T-helper 22 cell (primary cell): ENCODE results near the gene KMT2D.

Experiments
- DNase-seq: peaks from one replicate; pipeline ENCODE4 v3.0.0-alpha.2; 2020; ENCODE audit warnings: low read depth

The KMT2D gene

GRCh38 chr12:49018261-49019119, 42.1 kb downstream of the KMT2D start, which contains the start of gene PRKAG1:
PRKAG1 (minus strand) TSS chr12:49018776; CDS start chr12:49018740, 36 bp downstream.
- DNase-seq: peak; percentile 96

DNA sequence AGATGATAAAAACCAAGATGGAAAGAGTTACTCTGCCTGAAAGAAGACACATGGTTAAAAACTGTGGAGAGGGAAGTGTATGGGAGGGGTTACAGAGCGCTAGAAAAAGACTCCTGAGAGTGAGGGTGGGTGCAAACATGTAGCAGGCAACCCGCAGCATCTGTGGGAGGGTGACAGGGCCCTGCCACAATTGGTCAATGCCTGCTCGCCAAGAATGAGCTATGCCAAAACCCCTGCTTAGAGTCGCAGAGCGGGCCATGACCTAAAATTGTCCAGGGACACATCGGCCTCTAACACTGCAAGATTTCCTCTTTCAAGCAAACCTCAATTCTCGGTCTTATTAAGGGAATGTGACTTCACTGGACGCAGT, 42.7 kb downstream of the KMT2D start:
- DNase-seq: no peak

DNA sequence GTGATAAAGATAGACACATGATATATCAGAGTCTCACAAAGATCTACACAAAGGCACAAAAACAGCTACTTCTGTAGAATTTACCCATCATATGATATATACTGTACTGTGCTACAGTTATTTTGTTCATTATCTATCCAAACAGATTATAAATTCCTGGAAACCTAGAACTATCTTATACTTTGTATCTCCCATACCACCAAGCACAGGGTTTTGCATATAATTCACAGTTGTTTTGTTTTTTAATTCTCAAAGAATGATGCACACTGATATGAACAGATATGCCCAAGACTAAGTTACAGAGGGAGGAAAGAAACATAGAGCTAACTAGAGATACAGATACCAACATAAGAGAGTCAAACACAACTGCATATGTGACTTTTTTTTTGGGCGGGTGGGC, 45.4 kb downstream of the KMT2D start:
- no peak for DNase-seq

DNA sequence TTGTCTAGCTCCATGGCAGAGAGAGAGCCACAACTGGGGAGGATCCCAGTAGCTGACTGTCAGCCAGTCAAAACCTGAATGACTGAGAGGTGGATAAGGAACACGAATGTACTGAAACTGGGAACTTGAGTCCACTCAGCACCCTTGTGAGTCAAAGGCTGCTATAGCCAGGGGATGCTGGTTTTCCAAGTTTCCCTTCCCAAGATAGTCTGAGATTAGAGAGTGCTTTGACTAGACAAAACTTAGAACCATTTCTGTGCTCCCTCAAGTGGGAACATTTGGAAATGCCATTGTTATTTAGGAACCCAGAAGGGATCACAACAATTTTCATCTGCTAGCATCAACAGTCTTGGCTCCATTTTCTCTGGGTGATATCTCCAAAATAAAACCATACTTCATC, 46.0 kb downstream of the KMT2D start:
- no peak for DNase-seq

DNA sequence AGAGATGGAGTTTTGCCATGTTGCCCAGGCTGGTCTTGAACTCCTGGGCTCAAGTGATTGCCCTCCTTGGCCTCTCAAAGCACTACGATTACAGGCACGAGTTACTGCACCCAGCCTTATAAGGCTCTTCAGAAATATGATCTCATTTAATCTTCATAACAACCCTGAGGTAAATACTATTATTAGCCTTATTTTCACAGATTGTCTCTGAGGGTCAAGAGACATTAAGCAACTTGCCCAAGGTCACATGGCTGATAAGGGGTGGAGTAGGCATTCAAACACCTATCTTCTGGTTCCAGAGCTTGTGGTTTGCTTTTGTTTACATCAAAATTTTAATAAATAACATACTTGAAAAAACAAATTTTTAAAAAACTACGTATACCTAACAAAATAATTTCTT, 47.2 kb downstream of the KMT2D start:
- DNase-seq: no peak

DNA sequence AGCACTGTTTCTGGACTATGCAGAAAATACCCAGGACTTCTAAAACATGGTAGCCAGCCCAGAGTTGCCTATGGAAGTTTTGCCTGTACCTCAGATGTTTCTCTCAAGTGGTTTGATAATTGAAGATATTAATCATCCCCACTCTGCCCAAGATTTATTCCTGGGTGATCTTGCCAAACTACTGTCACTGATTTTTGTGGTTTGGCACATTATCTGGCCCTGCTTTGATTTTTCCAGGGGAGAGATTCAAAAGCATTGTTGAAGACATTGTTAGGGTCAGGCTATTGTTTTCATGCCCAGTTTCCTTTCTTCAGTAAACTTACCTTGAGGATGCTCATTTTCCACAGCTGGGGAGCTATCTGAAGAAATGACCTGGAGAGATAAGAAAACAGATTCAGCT, 47.9 kb downstream of the KMT2D start:
- DNase-seq: no peak
